GM21619 (cell line): ENCODE data around the gene SPAG4.

Experiments
- ATAC-seq: cut with Tn5 transposase; IDR thresholded peaks from one replicate; pipeline ENCODE4 v1.9.1; 2021; ENCODE audit not compliant: unreplicated experiment

The SPAG4 gene

DNA sequence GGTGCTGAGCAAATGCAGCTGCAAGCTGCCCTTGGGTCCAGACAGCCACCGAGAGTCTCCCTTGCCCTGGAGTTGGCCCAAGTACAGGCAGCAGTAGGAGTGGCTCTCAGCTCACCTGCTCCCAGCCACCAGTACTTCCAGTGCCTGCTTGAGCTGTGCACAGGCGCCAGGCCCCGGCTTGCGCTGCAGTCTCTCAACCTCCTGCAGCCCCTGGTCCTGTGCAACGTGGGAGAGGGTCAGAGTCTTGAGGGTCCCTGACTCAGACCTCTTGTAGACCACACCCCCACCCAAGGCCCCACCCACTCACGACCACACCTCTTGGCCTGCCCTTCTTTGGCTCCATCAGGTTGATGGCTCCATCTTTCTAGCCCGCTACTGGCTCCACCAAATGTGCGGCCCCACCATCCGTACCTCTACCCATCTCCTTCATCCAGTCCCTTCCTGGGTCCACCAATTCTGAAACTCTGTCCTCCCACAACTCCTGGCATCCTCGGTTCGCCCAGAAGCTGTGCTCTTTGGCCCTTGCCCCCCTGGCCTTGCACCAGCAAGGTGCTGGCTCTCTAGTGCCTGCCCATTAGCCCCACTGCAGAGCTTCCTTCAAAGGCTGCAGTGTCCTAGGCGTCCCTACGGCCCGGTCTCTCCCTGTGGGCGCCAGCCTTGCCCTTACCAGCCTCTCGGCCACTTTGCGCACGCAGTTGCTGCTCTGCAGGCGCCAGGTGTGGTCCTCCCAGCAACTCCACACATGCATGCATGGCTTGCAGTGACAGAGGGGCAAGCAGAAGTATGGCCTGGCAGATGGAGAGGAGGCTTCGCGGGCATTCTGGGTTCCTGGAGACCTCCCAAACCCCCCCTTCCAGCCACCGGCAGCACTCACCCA lies 16.5 kb upstream of the SPAG4 start:
- ATAC-seq: no peak

DNA sequence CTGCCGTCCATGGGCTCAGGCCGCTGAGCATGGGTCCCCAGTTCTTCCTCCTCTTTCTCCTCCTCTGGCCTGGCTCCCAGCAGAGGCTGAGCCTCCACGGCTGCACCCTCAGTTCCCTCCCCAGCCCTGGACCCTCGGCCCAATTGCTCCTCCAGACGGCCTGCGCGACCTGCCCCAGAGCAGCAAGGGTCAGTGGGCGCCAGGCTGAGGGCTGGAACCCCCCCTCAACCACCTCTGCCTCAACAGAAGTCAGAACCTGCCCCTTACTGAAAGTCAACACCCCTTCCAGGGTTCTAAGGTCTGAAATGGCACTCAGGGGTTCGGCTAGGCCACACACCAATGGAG lies 15.9 kb upstream of the SPAG4 start:
- no peak for ATAC-seq

GRCh38 chr20:35600176-35600992 lies 15.2 kb upstream of the SPAG4 start:
- ATAC-seq: no peak

DNA sequence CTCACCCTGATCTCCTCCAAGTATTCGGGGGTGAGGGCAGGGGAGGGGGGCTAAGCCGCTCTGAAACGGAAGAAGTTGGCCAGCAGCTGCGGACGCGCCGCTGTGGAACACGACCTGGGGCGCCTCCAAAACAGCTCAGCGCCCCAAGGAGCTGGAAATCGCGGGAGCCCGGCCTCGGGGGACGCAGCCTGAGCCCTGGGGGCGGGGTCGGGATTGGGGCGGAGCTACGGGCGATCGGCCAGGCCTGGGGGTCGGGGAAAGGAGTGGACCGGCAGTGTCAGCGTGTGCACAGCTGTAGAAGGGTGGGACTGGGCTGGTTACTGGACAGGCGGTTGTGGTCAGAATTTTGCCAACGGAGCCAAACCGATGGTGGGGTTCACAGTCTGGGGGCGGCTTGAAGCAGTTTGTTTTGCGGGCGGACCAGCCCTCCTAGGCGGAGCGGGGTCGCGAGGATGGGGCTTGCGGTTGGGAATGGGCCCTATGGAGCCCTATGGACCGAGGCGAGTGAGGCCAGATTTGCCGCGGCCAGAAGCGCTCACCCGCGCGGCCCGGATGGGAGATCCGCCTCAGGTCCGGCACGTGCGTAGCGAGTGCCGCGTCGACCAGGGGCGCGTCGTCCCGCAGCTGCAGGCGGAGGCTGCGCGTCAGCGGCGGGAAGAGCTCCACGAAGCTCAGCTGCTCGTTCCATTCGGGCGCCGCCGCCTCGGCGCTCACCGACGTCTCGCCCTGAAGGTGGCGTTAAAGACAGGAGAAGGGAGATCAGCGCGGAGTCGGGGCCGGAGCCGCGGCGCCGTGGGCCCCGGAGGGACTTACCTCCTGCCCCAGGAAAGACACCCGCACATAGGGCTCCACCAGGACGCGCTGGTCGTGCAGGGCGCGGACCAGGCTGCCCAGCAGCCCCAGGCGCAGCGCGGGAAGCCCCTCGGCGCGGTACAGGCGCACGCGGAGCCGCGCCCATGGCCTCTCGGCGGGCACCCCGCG lies 14.3 kb upstream of the SPAG4 start:
- no peak for ATAC-seq

GRCh38 chr20:35601990-35602389 lies 13.6 kb upstream of the SPAG4 start:
- ATAC-seq: no peak

GRCh38 chr20:35602851-35603495 lies 12.7 kb upstream of the SPAG4 start:
- ATAC-seq: no peak

GRCh38 chr20:35603695-35604448 lies 11.8 kb upstream of the SPAG4 start:
- ATAC-seq: no peak

- ATAC-seq: no peak
These were observed 11.2 kb upstream of the SPAG4 start for GRCh38 chr20:35604449-35604747.

- ATAC-seq: no peak
These were observed 9.5 kb upstream of the SPAG4 start for GRCh38 chr20:35606127-35606526.

GRCh38 chr20:35607003-35607735 lies 8.5 kb upstream of the SPAG4 start:
- ATAC-seq: no peak

- ATAC-seq: no peak
These were observed 4.7 kb upstream of the SPAG4 start for GRCh38 chr20:35610833-35611427.

- ATAC-seq: no peak
These were observed 4.1 kb upstream of the SPAG4 start for GRCh38 chr20:35611482-35611881.

DNA sequence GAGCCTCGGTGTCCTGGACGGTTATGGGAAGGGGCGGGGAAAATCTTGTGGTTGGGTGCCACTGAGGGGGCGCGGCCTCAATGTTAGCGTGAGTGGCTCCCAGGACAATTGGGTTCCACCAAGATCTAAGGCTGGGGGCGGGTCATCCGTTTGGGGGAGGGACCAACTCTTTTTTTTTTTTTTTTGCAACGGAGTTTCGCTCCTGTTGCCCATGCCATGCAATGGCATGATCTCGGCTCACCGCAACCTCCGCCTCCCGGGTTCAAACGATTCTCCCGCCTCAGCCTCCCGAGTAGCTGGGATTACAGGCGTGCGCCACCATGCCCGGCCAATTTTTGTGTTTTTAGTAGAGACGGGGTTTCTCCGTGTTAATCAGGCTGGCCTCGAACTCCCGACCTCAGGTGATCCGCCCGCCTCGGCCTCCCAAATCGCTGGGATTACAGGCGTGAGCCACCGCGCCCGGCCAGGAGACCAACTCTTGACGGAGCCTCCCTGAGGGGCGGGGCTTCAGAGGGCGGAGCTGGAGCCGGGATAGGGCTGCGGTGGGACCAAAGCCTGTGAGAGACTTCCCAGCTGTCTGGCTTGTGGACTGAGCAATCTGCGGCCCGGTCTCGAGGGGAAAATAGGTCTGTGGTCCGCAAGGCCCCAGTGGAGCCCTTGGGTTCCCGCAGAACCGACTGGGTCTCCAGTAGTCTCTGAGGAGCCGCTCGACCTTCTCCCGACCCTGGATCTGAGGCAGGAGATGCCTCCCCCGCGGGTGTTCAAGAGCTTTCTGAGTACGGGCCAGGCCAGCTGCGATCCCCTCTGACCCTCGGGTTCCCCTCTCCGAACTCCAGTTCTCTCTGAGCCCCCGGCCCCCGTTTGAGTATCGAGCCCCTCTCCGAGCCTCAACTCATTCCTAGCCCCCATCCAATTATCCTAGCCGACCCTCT lies 1.1 kb downstream of the SPAG4 start:
- ATAC-seq: no peak

- no peak for ATAC-seq
These were observed 2.0 kb downstream of the SPAG4 start for GRCh38 chr20:35617397-35618262.

- no peak for ATAC-seq
These were observed 2.9 kb downstream of the SPAG4 start for GRCh38 chr20:35618263-35619131.
